A673 (cell line): ENCODE results near the gene EML1.

Experiments used
- EZH2 ChIP-seq: fragments of 200-600 bp; sonication (generic); IDR thresholded peaks from 2 replicates; pipeline ENCODE4 v1.6.1; 2017; ENCODE audit warnings: borderline replicate concordance, low read depth, mild to moderate bottlenecking, mixed read lengths, antibody characterized with exemption, low read length; ENCODE audit not compliant: poor library complexity, severe bottlenecking
- TF ChIP-seq, protein P1 (sequence below): fragments of 300-800, 200-600 bp; sonication (generic); conservative IDR thresholded peaks from 2 replicates; pipeline ENCODE4 v1.5.1; 2017; ENCODE audit warnings: low read depth, mild to moderate bottlenecking, antibody characterized with exemption, low read length, moderate library complexity, mixed read lengths

DNA sequence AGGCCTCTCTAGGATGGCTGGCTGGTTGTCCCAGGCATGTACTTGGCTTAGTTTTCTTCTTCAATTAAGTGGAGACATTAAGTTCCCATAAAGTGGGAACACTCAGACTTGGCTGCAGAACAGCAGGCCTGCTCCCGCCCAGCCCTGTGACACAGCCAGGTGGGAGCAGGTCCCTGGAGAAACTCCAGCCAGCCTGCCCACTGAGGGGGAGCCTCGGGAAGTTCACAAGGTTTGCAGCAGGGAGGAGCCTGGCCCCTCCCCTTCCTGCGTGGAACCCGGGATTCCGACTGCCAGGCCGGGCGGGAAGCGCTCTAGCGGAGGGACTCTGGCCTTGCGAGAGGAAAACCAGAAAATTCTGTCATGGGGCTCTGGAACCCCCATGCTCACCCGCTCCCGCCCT is 173.7 kb downstream of the EML1 start:
- TF ChIP-seq, protein P1, sequence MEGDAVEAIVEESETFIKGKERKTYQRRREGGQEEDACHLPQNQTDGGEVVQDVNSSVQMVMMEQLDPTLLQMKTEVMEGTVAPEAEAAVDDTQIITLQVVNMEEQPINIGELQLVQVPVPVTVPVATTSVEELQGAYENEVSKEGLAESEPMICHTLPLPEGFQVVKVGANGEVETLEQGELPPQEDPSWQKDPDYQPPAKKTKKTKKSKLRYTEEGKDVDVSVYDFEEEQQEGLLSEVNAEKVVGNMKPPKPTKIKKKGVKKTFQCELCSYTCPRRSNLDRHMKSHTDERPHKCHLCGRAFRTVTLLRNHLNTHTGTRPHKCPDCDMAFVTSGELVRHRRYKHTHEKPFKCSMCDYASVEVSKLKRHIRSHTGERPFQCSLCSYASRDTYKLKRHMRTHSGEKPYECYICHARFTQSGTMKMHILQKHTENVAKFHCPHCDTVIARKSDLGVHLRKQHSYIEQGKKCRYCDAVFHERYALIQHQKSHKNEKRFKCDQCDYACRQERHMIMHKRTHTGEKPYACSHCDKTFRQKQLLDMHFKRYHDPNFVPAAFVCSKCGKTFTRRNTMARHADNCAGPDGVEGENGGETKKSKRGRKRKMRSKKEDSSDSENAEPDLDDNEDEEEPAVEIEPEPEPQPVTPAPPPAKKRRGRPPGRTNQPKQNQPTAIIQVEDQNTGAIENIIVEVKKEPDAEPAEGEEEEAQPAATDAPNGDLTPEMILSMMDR = no peak
- no peak for TF ChIP-seq EZH2
